RWPE2 (cell line): ENCODE data around the gene IMPG2.

Source experiments
- ATAC-seq: fragments of 200-7000 bp; cut with Tn5 transposase; 3 replicates; pipeline ENCODE4 v1.9.1; 2021; ENCODE audit warnings: low read depth
- DNase-seq: peaks from one replicate; pipeline ENCODE4 v3.0.0-alpha.2; 2020; ENCODE audit warnings: low spot score
- H3K27ac ChIP-seq: fragments of 450-650 bp; 2 replicates; pipeline ENCODE4 v1.5.1; 2017; ENCODE audit warnings: mild to moderate bottlenecking; ENCODE audit not compliant: poor library complexity, severe bottlenecking
- H3K27me3 ChIP-seq: fragments of 250-450 bp; sonication (Bioruptor Pico); 2 replicates; pipeline ENCODE4 v1.5.1; 2021; ENCODE audit warnings: mild to moderate bottlenecking, moderate library complexity; ENCODE audit not compliant: insufficient read depth, poor library complexity, severe bottlenecking
- H3K36me3 ChIP-seq: fragments of 250-450 bp; sonication (Bioruptor Pico); 2 replicates; pipeline ENCODE4 v1.5.1; 2020; ENCODE audit warnings: low read depth, mild to moderate bottlenecking, moderate library complexity
- H3K4me1 ChIP-seq: fragments of 250-450 bp; sonication (Bioruptor Pico); 2 replicates; pipeline ENCODE4 v1.5.1; 2021; ENCODE audit warnings: mild to moderate bottlenecking, moderate library complexity; ENCODE audit not compliant: insufficient read depth, poor library complexity, severe bottlenecking
- H3K4me3 ChIP-seq: fragments of 250-450 bp; sonication (Bioruptor Pico); 2 replicates; pipeline ENCODE4 v1.5.1; 2021; ENCODE audit warnings: mild to moderate bottlenecking, moderate library complexity; ENCODE audit not compliant: severe bottlenecking
- H3K9me3 ChIP-seq: fragments of 250-450 bp; sonication (Bioruptor Pico); 2 replicates; pipeline ENCODE4 v1.5.1; 2021; ENCODE audit warnings: mild to moderate bottlenecking, moderate library complexity; ENCODE audit not compliant: severe bottlenecking
- CTCF ChIP-seq: fragments of 450-650 bp; IDR thresholded peaks from one replicate; pipeline ENCODE4 v1.5.1; 2017; ENCODE audit warnings: mild to moderate bottlenecking, moderate library complexity; ENCODE audit not compliant: poor library complexity, severe bottlenecking

Gene IMPG2

GRCh38 chr3:101204246-101204645, 116.1 kb downstream of the IMPG2 start:
- Histone ChIP-seq H3K4me3 (no peak overlapping the region), H3K36me3 (no peaks in the 10 kb centered on the region), H3K27ac (no peak overlapping the region), H3K27me3 (no peaks in the 10 kb centered on the region), H3K9me3 (no peaks in the 10 kb centered on the region), H3K4me1 (no peaks in the 10 kb centered on the region)
- ATAC-seq (no peak), DNase-seq (no peak)
- TF ChIP-seq CTCF: no peak

- Histone ChIP-seq H3K4me1 (no peaks in the 10 kb centered on the region), H3K9me3 (no peaks in the 10 kb centered on the region), H3K27ac (no peak overlapping the region), H3K27me3 (no peaks in the 10 kb centered on the region), H3K4me3 (no peak overlapping the region), H3K36me3 (no peaks in the 10 kb centered on the region)
- DNase-seq (no peak), ATAC-seq (no peak; the same call in 2 of the 3 replicates)
- TF ChIP-seq CTCF: no peak
Observed at GRCh38 chr3:101203411-101203810, 117.0 kb downstream of the IMPG2 start.

GRCh38 chr3:101202640-101203039, 117.7 kb downstream of the IMPG2 start:
- H3K36me3 ChIP-seq: no peaks in the 10 kb centered on the region
- H3K4me3 ChIP-seq: no peak overlapping the region
- DNase-seq: no peak
- H3K27ac ChIP-seq: no peak overlapping the region
- H3K9me3 ChIP-seq: no peaks in the 10 kb centered on the region
- no peaks in the 10 kb centered on the region for H3K4me1 ChIP-seq
- no peak for TF ChIP-seq CTCF
- no peak for ATAC-seq
- no peaks in the 10 kb centered on the region for H3K27me3 ChIP-seq

- DNase-seq: no peak
- Histone ChIP-seq H3K36me3 (0 out of 2 replicates have a peak, but pooled peaks cover 2% of the 10 kb centered on the region), H3K4me3 (no peak overlapping the region), H3K27ac (no peak overlapping the region), H3K27me3 (no peaks in the 10 kb centered on the region), H3K9me3 (no peaks in the 10 kb centered on the region), H3K4me1 (peaks cover 7% of the 10 kb centered on the region)
- TF ChIP-seq CTCF: no peak
- no peak for ATAC-seq
Observed at GRCh38 chr3:101200461-101200860, 119.9 kb downstream of the IMPG2 start.

- no peaks in the 10 kb centered on the region for H3K9me3 ChIP-seq
- no peak for DNase-seq
- H3K4me1 ChIP-seq: peaks cover 23% of the 10 kb centered on the region
- no peak overlapping the region for H3K4me3 ChIP-seq
- peak; percentile 92 for TF ChIP-seq CTCF
- no peaks in the 10 kb centered on the region for H3K27me3 ChIP-seq
- peak overlapping the region; percentile 77 for H3K27ac ChIP-seq
- H3K36me3 ChIP-seq: 0 out of 2 replicates have a peak, but pooled peaks cover 4% of the 10 kb centered on the region
- peak; percentile 57 for ATAC-seq
Observed at GRCh38 chr3:101195951-101196713, 124.2 kb downstream of the IMPG2 start.
